GM12891 (cell line): ENCODE data around the gene ALK.

Source experiments
- DNase-seq: peaks from one replicate; pipeline ENCODE4 v3.0.0; 2011; ENCODE audit warnings: low spot score; ENCODE audit not compliant: insufficient read length
- FAIRE-seq: peaks from 2 replicates; lab custom pipeline; 2011; peaks lifted over from hg19 to GRCh38; lab: Jason Lieb, UNC
- PAX5 ChIP-seq: IDR thresholded peaks from 2 replicates; pipeline ENCODE4 v1.6.1; 2011; ENCODE audit warnings: low read length, moderate library complexity, mild to moderate bottlenecking; ENCODE audit not compliant: insufficient read depth, severe bottlenecking
- POLR2A ChIP-seq: IDR thresholded peaks from 2 replicates; pipeline ENCODE4 v1.6.1; 2011; ENCODE audit warnings: low read depth, low read length, control low read depth
- POLR2AphosphoS5 ChIP-seq: IDR thresholded peaks from 2 replicates; pipeline ENCODE4 v1.6.1; 2011; ENCODE audit warnings: low read depth, low read length, control low read depth
- POU2F2 ChIP-seq: IDR thresholded peaks from 2 replicates; pipeline ENCODE4 v1.6.1; 2011; ENCODE audit warnings: low read depth, mild to moderate bottlenecking, control low read depth, low read length, moderate library complexity
- SPI1 ChIP-seq: IDR thresholded peaks from 2 replicates; pipeline ENCODE4 v1.6.1; 2011; ENCODE audit warnings: low read depth, low read length, control low read depth
- TAF1 ChIP-seq: IDR thresholded peaks from 2 replicates; pipeline ENCODE4 v1.6.1; 2011; ENCODE audit warnings: low read depth, low read length, control low read depth

Gene ALK

DNA sequence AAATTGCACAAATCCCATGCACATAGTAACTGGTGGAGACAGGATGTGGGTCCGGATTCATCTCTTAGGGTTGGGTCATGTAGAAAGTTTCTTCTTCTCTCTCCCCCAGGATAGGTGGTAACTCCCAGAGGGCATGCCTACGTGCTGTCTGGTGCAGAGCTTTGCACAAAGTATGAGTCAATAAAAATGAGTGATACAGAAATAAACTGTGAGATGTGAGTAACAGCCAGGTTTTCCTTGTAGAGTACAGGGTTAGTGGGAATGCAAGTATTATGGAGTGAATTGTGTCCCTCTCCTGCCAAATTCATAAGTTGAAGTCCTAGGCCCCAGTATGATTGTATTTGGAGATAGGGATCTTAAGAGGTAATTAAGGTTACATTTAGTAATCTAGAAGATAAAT, 289.4 kb downstream of the ALK start:
- TF ChIP-seq SPI1 (no peak), POLR2A (no peak), POU2F2 (no peak), POLR2AphosphoS5 (no peak), PAX5 (no peak), TAF1 (no peak)
- FAIRE-seq (no peak), DNase-seq (no peak)

DNA sequence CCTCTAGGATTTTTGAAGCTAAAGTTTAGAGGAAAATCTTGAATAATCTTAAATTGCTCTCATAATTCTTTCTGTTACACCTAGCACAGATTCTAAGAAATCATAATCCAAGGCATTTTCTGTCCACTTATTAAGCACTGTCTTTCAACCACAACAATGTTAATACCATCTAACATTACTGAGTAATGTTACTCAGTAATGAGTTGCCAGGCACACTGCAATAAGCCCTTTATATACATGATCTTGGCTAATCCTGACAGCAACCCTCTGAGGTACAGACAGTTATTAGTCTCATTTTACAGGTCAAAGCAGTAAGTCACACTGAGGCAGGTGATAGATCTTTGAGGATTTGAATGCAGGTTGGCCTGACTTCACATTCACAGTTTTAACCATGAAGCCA, 291.9 kb downstream of the ALK start:
- DNase-seq (no peak), FAIRE-seq (no peak)

DNA sequence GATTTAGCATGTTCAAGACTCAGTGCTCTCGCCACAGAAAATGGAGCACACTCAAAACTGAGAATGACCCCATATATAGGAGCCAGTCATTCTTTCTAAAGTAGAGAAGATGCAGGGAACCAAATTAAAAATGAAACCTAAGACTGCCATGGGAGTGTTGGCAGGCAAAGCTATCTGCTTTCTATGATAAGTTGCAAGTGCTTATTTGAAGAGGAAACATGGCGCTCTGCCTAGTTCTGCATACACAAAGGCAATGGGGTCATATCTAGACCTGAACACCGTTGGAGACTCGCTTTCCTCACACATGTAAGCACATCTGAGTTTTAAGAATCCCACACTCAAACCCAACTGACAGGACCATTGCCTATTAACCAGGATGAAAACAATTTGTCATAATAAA, 292.5 kb downstream of the ALK start:
- DNase-seq (no peak), FAIRE-seq (no peak)
- no peak for TF ChIP-seq POLR2A
- no peak for TF ChIP-seq POLR2AphosphoS5

More for the DNA sequence above, 291.9 kb downstream of the ALK start:
- TF ChIP-seq SPI1 (no peak), POLR2A (no peak), PAX5 (no peak), POU2F2 (no peak), TAF1 (no peak), POLR2AphosphoS5 (no peak)

DNA sequence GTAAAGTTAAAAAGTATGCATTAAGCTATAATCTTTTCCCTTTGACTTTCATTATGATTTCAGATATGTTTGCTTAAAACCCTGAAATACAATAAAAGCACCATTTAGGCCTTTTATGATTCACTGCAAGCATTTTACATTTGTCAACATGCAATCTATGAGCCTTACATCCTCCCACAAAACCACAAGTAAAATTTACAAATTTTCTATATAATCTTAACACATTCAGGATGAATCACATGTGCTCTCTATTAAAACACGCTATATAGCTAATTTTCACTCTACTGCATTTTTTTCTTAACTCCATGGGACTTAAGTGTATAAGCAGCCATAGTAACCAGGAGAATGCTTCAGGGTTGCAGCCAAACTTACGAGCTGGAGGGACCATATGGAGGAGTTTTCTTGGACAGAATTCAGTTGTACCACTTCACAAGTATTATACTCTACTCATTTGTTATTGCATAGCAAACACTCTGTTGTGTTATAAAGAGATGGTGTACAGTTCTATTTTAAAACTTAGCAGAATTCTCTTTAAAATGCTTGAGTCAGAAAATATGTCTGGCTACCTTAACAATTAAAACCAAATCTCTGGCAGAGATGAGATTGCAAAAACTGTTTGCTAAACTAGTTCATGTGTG, 293.2 kb downstream of the ALK start:
- FAIRE-seq (no peak), DNase-seq (no peak)
- TF ChIP-seq SPI1: no peak
- no peak for TF ChIP-seq POLR2A

DNA sequence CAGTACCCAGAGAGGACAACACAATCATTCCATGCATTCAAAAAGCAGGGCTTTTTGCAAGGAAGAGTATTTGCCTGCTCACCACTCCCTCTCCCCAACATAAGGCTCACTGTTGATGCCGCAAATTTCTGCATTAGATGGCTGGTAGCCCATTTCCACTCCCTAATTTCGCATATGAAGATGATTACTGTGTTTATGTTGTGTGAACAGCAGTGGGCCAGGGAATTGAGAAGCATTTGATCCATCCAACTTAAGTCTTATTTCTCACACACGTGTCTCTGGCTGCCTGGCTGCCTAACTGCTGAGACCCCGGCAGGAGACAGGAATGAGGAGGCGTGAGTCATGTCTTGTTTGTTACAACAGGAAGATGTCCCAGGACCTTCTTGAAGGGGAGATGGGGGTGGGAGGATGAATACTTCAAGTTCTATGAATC, 294.1 kb downstream of the ALK start:
- no peak for TF ChIP-seq POU2F2
- TF ChIP-seq POLR2A: no peak
- no peak for TF ChIP-seq TAF1
- no peak for TF ChIP-seq PAX5
- TF ChIP-seq SPI1: no peak
- TF ChIP-seq POLR2AphosphoS5: no peak
- FAIRE-seq (no peak), DNase-seq (no peak)

DNA sequence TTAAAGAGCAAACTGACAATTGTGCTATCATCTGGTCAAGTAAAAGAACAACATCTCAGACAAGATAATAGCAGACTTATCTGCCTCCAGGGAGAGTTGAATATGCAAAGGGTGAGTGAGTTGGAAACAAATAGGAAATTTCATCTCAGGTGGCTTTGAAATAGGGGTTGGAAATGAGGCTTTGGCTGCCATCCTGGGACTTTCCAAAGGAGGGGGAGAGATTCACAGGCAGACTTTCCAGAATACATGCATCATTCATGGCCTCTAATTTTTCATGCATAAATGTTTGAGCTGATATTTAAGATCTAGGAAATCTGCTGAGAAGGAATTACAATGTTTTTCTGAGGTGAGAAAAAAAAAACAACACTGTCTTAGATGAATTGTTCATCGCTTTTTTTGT, 300.5 kb downstream of the ALK start:
- DNase-seq: no peak
- no peak for TF ChIP-seq TAF1
- TF ChIP-seq POU2F2: no peak
- no peak for TF ChIP-seq POLR2AphosphoS5
- TF ChIP-seq PAX5: no peak
- no peak for TF ChIP-seq POLR2A
- no peak for TF ChIP-seq SPI1
- no peak for FAIRE-seq

DNA sequence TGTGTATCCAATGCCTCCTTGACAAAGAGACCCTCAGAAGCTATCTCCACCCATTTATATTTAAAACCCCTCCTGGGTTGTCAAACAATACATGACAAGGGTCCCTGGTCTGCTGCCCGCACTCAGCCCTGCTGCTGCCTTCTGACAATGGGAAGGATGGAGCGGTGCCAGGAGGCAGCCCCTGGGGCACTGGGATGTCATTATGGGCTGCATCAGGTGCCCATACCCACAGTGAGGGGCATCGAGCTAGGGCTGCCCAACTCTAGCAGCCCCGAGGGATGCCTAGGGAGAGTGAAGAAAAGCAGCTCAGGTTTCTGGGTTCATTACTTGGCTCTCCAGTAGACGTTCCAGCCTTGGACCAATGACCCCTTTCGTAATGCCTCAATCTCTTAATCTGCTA, 301.7 kb downstream of the ALK start:
- no peak for TF ChIP-seq POLR2A
- no peak for TF ChIP-seq PAX5
- no peak for DNase-seq
- no peak for FAIRE-seq

DNA sequence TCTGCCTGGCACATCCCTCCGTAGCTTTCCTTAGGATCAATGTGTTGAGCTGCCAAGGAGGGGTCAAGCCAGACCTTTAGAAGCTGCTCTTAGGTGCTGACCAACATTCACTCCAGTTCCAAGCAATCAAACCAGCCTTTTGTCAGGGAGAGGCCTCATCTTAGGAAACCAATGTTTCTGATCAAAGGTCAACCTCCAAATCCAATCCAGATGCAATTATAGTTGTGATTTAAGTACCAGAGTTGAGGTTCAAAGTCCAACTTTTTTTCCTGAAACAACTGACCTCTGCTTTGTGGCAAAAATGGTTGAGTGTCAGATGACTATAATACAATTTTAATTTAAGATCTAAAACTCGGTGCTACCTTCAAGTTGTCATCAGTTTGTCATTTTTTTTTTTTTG, 303.4 kb downstream of the ALK start:
- TF ChIP-seq POLR2AphosphoS5 (no peak), PAX5 (no peak), SPI1 (no peak), POLR2A (no peak), POU2F2 (no peak), TAF1 (no peak)
- no peak for DNase-seq
- no peak for FAIRE-seq

DNA sequence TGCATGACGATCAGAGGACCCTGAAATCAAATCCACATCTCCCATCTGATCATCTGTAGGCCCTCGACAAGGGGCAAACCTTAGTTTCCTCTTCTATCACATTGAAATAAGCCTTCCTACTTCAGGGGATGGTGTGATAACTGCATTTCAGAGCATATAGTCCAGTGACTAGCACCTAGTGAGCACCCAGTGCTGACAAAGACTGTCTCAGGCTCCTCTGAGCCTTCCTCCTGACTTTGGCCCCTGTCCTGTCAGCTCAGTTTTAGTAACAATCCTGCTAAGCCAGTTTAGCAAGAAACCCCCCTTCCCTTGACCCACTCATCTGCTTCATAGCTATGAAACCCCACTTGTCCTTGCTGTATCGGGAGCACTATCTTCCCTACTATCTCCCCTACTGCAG, 304.0 kb downstream of the ALK start:
- FAIRE-seq (no peak), DNase-seq (no peak)
- TF ChIP-seq PAX5: no peak
- no peak for TF ChIP-seq POLR2AphosphoS5
- TF ChIP-seq POU2F2: no peak
- TF ChIP-seq POLR2A: no peak
- no peak for TF ChIP-seq SPI1
- no peak for TF ChIP-seq TAF1

DNA sequence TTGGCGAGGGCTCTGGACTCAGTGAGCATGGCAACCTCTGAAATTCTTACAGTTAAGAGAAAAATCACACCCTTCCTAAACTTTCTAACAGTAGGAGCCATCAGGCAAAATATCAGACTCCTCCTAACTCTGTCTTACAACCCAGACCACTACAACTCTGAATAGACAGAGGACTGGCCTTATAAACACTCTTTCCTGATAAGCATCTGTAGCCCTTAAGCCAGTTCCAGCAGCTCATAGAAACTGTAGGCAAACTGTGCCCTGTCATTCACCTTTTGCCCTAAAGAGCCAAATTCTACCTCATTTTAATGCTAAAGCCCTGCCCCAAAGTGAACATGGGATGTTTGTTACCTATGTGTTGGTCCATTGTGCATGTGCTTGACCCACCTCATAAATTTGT, 304.8 kb downstream of the ALK start:
- TF ChIP-seq POU2F2 (no peak), POLR2A (no peak), TAF1 (no peak), POLR2AphosphoS5 (no peak), PAX5 (no peak), SPI1 (no peak)
- FAIRE-seq: no peak
- DNase-seq: no peak

DNA sequence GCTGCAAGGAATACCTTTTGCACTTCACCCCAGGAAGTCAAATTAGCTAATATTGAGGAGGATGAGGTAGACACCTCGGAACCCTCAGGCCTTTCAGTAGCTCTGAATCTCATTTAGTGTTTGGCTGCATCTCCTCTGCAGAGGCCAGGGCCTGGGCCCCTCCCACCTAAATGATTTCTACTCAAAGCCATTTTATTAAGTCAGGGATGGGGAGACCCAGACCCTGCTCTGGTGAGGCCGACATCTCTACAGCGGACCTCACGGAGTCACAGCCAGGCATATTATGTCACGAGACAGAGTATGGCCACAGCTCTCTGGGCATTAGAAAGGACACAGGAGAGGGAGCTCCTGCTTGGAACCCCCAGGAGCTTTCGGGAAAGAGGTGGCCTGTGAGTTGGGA, 305.5 kb downstream of the ALK start:
- no peak for DNase-seq
- TF ChIP-seq TAF1 (no peak), PAX5 (no peak), POU2F2 (no peak), POLR2AphosphoS5 (no peak), POLR2A (no peak), SPI1 (no peak)
- FAIRE-seq: no peak
